ENCODE data around the gene GRIK4. TPM values are rescaled to one million over a fixed set of nuclear protein-coding genes. Genes with fewer than 3 reads are reported as not detected.
"Not testable (repeated sequence)": the region's sequence is repeated elsewhere in the genome, so short reads cannot be mapped to it uniquely, and the experiment has no call there.

The GRIK4 gene
- under 0.01 TPM in 2 replicates for total RNA-seq

- DNase-seq (ENCODE audit: low read depth in 2 of 2), result peak; percentile 74 to 84
Measured at GRCh38 chr11:120511116-120511819, at the start of gene GRIK4. TSS of gene GRIK4 (plus strand) at chr11:120511748. CDS start at chr11:120660319, 148,571 bp downstream.

GRCh38 chr11:120462825-120463224, 48.7 kb upstream of the GRIK4 start:
- no peak for DNase-seq (ENCODE audit: low read depth in 2 of 2)

GRCh38 chr11:120465921-120466534, 45.5 kb upstream of the GRIK4 start:
- no peak for DNase-seq (ENCODE audit: low read depth in 2 of 2)

- DNase-seq (ENCODE audit: low read depth in 2 of 2), result peak in 1 of 2 donors; percentile 15
Measured at GRCh38 chr11:120467627-120468026, 43.9 kb upstream of the GRIK4 start.

GRCh38 chr11:120471131-120471530, 40.4 kb upstream of the GRIK4 start:
- no peak for DNase-seq (ENCODE audit: low read depth in 2 of 2)

- DNase-seq (ENCODE audit: low read depth in 2 of 2), result no peak
Measured at GRCh38 chr11:120471994-120472393, 39.6 kb upstream of the GRIK4 start.

GRCh38 chr11:120473503-120473902, 38.0 kb upstream of the GRIK4 start:
- DNase-seq (ENCODE audit: low read depth in 2 of 2), result no peak

- DNase-seq (ENCODE audit: low read depth in 2 of 2), result peak; percentile 3 to 61
Measured at GRCh38 chr11:120482149-120482548, 29.4 kb upstream of the GRIK4 start.

- DNase-seq (ENCODE audit: low read depth in 2 of 2), result no peak
Measured at GRCh38 chr11:120484722-120485121, 26.8 kb upstream of the GRIK4 start.

GRCh38 chr11:120486138-120486537, 25.4 kb upstream of the GRIK4 start:
- DNase-seq (ENCODE audit: low read depth in 2 of 2), result no peak

GRCh38 chr11:120489799-120490198, 21.7 kb upstream of the GRIK4 start:
- no peak for DNase-seq (ENCODE audit: low read depth in 2 of 2)

- DNase-seq (ENCODE audit: low read depth in 2 of 2), result no peak
Measured at GRCh38 chr11:120492486-120492885, 19.1 kb upstream of the GRIK4 start.

- DNase-seq (ENCODE audit: low read depth in 2 of 2), result no peak
Measured at GRCh38 chr11:120494595-120494994, 17.0 kb upstream of the GRIK4 start.

- no peak for DNase-seq (ENCODE audit: low read depth in 2 of 2)
Measured at GRCh38 chr11:120499088-120499487, 12.5 kb upstream of the GRIK4 start.

GRCh38 chr11:120499859-120500258, 11.7 kb upstream of the GRIK4 start:
- no peak for DNase-seq (ENCODE audit: low read depth in 2 of 2)

GRCh38 chr11:120500414-120501071, 11.0 kb upstream of the GRIK4 start:
- no peak for DNase-seq (ENCODE audit: low read depth in 2 of 2)

- no peak for DNase-seq (ENCODE audit: low read depth in 2 of 2)
Measured at GRCh38 chr11:120501440-120501839, 10.1 kb upstream of the GRIK4 start.

- no peak for DNase-seq (ENCODE audit: low read depth in 2 of 2)
Measured at GRCh38 chr11:120501976-120502755, 9.4 kb upstream of the GRIK4 start.

- DNase-seq (ENCODE audit: low read depth in 2 of 2), result not testable (repeated sequence)
Measured at GRCh38 chr11:120503529-120503928, 8.0 kb upstream of the GRIK4 start.

GRCh38 chr11:120505801-120506425, 5.6 kb upstream of the GRIK4 start:
- DNase-seq (ENCODE audit: low read depth in 2 of 2), result peak in 1 of 2 donors; percentile 56

GRCh38 chr11:120509346-120510053, 2.0 kb upstream of the GRIK4 start:
- no peak for DNase-seq (ENCODE audit: low read depth in 2 of 2)

Data from lung microvascular endothelial cell (primary cell).